ENCODE measurements around the gene FLCN.
"Not testable (repeated sequence)": the region's sequence is repeated elsewhere in the genome, so short reads cannot be mapped to it uniquely, and the experiment has no call there.

Gene FLCN, protein sequence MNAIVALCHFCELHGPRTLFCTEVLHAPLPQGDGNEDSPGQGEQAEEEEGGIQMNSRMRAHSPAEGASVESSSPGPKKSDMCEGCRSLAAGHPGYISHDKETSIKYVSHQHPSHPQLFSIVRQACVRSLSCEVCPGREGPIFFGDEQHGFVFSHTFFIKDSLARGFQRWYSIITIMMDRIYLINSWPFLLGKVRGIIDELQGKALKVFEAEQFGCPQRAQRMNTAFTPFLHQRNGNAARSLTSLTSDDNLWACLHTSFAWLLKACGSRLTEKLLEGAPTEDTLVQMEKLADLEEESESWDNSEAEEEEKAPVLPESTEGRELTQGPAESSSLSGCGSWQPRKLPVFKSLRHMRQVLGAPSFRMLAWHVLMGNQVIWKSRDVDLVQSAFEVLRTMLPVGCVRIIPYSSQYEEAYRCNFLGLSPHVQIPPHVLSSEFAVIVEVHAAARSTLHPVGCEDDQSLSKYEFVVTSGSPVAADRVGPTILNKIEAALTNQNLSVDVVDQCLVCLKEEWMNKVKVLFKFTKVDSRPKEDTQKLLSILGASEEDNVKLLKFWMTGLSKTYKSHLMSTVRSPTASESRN

DNA sequence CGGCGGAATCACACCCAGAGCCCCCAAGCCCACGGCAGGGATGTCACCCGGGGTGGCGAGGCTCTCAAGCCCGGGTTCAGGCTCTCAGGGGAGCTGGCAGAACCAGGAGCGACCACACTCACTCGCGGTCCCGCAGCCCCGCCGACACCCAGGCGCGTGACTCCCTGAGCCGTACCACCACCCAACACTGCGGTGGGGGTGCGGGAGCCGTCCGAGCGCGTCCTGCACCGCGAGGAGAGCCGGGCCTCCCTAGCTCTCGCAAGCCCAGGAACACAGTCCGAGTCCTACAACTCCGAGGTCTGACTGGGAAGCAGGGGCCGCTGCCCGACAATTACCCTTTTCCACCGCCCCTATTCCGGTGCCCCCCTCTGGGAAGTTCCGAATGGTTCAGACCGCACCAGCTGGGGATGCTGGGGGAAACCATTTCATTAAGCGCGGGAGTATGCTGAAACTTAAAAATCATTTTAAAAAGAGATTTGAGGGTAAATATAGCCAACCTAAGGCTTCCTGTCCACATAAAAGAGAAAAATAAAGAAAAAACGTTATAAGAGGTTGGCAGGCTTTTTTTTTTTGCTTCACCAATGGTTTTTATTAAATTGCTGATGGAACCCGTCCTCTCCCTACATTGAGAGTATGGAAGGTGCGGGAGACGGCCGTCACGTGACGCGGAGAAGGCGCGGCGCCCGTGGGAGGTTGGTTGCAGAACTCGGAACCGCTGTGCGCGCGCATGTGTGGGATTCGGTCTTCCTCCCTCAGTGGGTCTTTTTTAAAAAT lies at the start of gene FLCN:
Gene FLCN, minus strand, starts transcription at position 143 of the 774 bp plus-strand sequence. CDS start 9,031 bp downstream, outside the sequence.
- peak; percentile 63 to 83 (median 73) for DNase-seq

GRCh38 chr17:17285951-17286350 lies 49.0 kb upstream of the FLCN start:
- DNase-seq: no peak

GRCh38 chr17:17280613-17281549 lies 43.9 kb upstream of the FLCN start, which contains the start of gene COPS3:
Gene COPS3 (minus strand): TSS chr17:17281246. CDS start chr17:17281186, 60 bp downstream.
- DNase-seq: peak; percentile 86 to 93 (median 89)

GRCh38 chr17:17279316-17279715 lies 42.3 kb upstream of the FLCN start:
- no peak for DNase-seq

GRCh38 chr17:17277431-17277830 lies 40.5 kb upstream of the FLCN start:
- DNase-seq: not testable (repeated sequence)

DNA sequence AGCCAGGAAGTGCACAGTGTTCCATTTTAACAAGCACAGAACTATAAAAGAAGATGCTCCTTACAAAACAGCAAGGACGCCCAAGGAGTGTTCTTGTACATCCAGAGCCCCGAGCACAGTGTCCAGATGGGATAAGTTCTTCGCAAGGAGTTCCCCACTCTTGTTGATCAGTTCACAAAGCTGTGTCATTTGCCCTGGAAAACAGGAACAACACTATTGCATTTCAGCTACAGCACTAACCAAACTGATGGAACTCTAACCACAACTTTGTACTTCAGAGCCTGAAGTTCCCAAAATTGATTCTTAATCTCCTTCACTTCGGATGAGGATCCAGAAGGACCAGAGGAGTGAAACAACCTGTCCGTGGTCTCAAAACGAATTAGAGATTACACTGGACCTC lies 39.0 kb upstream of the FLCN start:
- DNase-seq: no peak

GRCh38 chr17:17269926-17270773 lies 33.2 kb upstream of the FLCN start:
- peak in 1 of 4 experiments; percentile 3 for DNase-seq

DNA sequence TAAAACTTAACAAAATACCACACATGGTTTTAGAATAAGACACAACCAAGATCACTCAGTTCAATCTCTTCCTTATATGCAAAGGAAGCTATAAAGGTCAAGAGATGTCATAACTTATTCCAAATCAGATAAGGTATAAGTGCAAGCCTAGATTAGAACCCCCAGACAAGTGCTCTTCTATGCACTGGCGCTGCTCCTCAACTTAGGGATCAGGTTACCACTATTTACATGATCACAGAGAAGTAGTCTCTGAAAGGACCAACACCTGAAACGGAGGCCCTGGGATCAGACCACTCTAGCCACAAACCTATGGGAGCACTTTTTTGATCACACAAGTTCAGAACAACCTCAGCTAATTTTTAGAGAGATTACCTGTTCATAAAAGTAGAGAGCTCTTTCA lies 27.5 kb upstream of the FLCN start:
- no peak for DNase-seq

DNA sequence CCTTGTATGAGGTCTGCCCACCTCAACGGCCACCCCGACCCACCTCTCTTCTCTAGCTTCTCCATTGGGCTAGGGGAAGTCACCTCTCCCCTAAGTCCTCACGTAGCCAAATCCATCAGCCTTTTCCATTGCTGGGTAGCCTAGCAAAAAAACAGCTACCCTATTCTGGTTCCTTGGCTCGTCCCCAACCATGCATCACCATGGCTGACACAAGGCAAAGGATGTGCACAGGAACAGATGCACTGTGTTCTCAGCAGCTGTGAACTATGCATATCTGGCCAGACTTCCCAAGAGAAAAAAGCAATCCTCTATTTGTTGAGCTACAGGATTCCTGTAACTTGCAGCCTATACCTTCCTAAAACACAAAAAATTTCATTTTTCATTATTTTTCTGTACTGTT lies 22.0 kb upstream of the FLCN start:
- no peak for DNase-seq

- no peak for DNase-seq
Observed at GRCh38 chr17:17258011-17258410, 21.0 kb upstream of the FLCN start.

- DNase-seq: no peak
Observed at GRCh38 chr17:17256316-17256715, 19.3 kb upstream of the FLCN start.

DNA sequence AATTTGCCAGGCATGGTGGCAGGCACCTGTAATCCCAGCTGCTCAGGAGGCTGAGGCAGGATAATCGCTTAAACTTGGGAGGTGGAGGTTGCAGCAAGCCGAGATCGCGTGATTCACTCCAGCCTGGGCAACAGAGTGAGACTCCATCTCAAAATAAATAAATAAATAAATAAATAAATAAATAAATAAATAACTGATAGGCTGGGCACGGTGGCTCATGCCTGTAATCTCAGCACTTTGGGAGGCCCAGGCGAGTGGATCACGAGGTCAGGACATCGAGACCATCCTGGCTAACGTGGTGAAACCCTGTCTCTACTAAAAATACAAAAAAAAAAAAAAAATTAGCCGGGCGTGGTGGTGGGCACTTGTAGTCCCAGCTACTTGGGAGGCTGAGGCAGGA lies 18.7 kb upstream of the FLCN start:
- not testable (repeated sequence) for DNase-seq

DNA sequence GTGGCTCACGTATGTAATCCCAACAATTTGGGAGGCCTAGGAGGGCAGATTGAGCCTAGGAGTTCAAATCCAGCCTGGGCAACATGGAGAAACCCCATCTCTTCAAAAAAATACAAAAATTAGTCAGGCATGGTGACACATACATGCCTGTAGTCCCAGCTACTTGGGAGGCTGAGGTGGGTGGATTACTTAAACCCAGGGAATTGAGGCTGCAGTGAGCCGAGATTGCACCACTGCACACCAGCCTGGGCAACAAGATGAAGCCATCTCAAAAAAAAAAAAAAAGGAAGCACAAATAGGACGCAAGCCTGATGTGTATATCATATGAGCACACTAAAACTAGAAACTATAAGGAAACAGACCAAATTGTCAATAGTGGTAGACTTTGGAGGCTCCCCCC lies 17.1 kb upstream of the FLCN start:
- no peak for DNase-seq

DNA sequence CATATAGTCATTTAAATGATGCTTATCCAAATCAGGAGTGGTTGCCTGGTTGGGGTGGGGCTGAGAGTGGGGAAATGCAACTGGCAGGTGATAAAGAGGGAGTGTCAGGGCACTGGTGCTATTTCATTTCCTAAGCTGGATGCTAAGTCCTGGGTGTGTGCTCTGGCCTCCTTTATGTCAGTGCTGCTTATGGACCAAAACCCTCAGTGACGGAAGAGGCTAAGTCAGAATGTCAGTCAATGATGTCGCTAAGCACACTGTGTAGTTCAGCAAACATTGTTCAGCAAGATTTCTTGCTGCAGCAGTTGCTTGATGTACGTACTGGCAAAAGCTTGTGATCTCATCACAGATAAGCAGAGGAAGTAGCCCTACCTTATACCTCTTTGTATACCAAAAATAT lies 16.4 kb upstream of the FLCN start:
- DNase-seq: no peak

- no peak for DNase-seq
Observed at GRCh38 chr17:17252149-17252661, 15.2 kb upstream of the FLCN start.

- no peak for DNase-seq
Observed at GRCh38 chr17:17246879-17247278, 9.9 kb upstream of the FLCN start.

- no peak for DNase-seq
Observed at GRCh38 chr17:17243163-17243562, 6.2 kb upstream of the FLCN start.

GRCh38 chr17:17242246-17242645 lies 5.3 kb upstream of the FLCN start:
- no peak for DNase-seq

DNA sequence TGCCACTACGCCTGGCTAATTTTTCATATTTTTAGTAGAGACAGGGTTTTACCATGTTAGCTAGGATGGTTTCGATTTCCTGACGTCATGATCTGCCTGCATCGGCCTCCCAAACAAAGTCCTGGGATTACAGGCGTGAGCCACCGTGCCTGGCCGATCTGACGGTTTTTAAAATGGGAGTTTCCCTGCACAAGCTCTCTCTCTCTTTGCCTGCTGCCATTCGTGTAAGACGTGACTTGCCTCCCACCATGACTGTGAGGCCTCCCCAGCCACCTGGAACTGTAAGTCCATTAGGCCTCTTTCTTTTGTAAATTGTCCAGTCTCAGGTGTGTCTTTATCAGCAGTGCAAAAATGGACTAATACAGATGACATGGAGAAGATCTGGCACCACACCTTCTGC lies 4.7 kb upstream of the FLCN start:
- DNase-seq: no peak

DNA sequence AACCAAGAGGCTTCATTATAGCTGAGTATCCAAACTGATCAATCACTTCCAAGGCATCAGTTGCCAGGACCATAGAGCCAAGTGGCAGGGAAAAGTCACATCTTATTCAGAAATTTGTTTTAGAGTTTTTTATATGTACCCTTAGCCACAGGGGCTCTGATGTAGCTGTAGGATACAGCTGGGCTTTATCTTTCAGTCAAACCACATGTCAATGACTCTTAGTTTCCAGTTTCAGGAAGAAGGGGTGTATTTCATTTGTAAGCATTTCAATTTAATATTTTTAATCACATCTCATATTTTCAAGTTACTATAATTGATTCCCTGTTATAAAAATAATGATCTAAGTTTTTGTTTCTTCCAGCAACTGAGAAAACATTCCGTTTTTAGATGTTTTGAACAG lies 2.9 kb upstream of the FLCN start:
- no peak for DNase-seq

DNA sequence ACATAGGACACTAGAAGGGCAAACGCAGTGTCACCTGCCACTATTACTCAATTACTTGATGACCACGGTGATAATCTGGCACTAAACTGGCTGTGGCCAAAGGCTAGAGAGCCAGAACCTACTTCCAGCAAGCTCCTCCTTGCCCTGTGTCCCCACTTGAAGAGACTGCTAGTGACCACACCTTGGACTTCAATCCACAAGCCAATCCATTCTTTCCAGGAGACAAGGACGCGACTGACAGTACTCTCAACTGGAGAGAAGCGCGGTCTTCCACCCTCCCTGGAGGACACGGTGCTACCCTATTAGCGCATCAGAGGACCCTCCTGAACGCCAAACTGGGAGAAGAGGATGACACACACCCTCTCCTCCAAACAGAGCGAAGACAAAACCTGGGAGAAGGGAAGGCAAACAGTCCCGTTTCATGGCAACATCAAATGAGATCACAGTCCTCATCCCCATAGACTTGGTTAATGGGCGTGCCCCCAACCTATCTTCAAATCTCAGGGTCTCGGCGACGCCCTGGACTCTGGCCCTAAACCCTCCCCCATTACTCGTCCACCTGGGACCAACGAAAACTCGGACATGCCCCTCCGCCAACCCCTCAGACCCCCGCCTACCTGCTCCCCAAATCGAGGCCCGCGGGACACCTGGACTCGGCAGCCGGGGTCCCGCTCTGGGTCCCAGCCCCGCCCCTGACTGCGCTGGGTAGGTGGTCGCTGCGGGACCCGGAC lies 508 bp downstream of the FLCN start:
- no peak for DNase-seq
